Fibroblast of villous mesenchyme (primary cell): ENCODE data around the gene TBC1D22A. TPM values are rescaled to one million over a fixed set of nuclear protein-coding genes. Genes with fewer than 3 reads are reported as not detected.

Source experiments
- DNase-seq: peaks from one replicate; pipeline ENCODE4 v3.0.0-alpha.2; 2010; ENCODE audit warnings: low read depth
- H3K4me3 ChIP-seq: 2 replicates; pipeline ENCODE4 v1.5.1; 2011; ENCODE audit warnings: low read depth, mild to moderate bottlenecking, low read length
- CTCF ChIP-seq: IDR thresholded peaks from 2 replicates; pipeline ENCODE4 v1.5.1; 2012; ENCODE audit warnings: low read depth, mild to moderate bottlenecking, low read length; ENCODE audit not compliant: insufficient read depth
- total RNA-seq: library from RNA; depleted of rRNA; stranded (reverse); fragments of >200 nt; gene quantifications from 2 replicates; pipeline ENCODE4 v1.2.3, GENCODE V29; 2012

TBC1D22A gene
- total RNA-seq, 1 donor = 12.5 TPM

GRCh38 chr22:47093720-47094119, 331.3 kb downstream of the TBC1D22A start:
- no peak for DNase-seq
- no peak for TF ChIP-seq CTCF
- H3K4me3 ChIP-seq = no peak overlapping the region

- H3K4me3 ChIP-seq = no peak overlapping the region
- DNase-seq = peak; percentile 39
- no peak for TF ChIP-seq CTCF
Measured at GRCh38 chr22:47094861-47095330, 332.4 kb downstream of the TBC1D22A start.

GRCh38 chr22:47095395-47096122, 333.1 kb downstream of the TBC1D22A start:
- no peak overlapping the region for H3K4me3 ChIP-seq
- TF ChIP-seq CTCF = no peak
- no peak for DNase-seq

GRCh38 chr22:47098121-47098520, 335.7 kb downstream of the TBC1D22A start:
- no peak for TF ChIP-seq CTCF
- no peak for DNase-seq
- no peak overlapping the region for H3K4me3 ChIP-seq

- no peak overlapping the region for H3K4me3 ChIP-seq
- DNase-seq = no peak
- TF ChIP-seq CTCF = no peak
Measured at GRCh38 chr22:47098554-47098953, 336.1 kb downstream of the TBC1D22A start.

GRCh38 chr22:47100019-47100418, 337.6 kb downstream of the TBC1D22A start:
- no peak overlapping the region for H3K4me3 ChIP-seq
- no peak for DNase-seq
- no peak for TF ChIP-seq CTCF

- no peak for TF ChIP-seq CTCF
- DNase-seq = no peak
- no peak overlapping the region for H3K4me3 ChIP-seq
Measured at GRCh38 chr22:47100646-47101200, 338.3 kb downstream of the TBC1D22A start.
